NOMO-1 treated with DMSO at 0.1 percent for 48 hours (cell line): Measurements from ENCODE around the gene TRNAU1AP.
A peak's percentile ranks its signal among the peaks of the same experiment; 100 is the strongest.
"Not testable (repeated sequence)": the region's sequence is repeated elsewhere in the genome, so short reads cannot be mapped to it uniquely, and the experiment has no call there.

Experiments
- DNase-seq: peaks from one replicate; lab custom pipeline; 2025; ENCODE audit not compliant: unreplicated experiment; lab: John Stamatoyannopoulos, UW

TRNAU1AP gene

GRCh38 chr1:28552758-28553663 is at the start of gene TRNAU1AP:
Gene TRNAU1AP, plus strand, starts transcription at chr1:28553085. Its CDS starts 26 bp downstream, at chr1:28553111.
- peak; percentile 94 for DNase-seq

- no peak for DNase-seq
Measured at GRCh38 chr1:28503117-28503516, 49.8 kb upstream of the TRNAU1AP start.

GRCh38 chr1:28505406-28506187 is 47.3 kb upstream of the TRNAU1AP start, which contains the start of gene RCC1:
Gene RCC1, plus strand, starts transcription at chr1:28506043. Its CDS starts 23,824 bp downstream, at chr1:28529867.
- peak; percentile 96 for DNase-seq

- DNase-seq = no peak
Measured at GRCh38 chr1:28506907-28507246, 46.0 kb upstream of the TRNAU1AP start.

- no peak for DNase-seq
Measured at GRCh38 chr1:28507247-28507645, 45.6 kb upstream of the TRNAU1AP start.

- DNase-seq = no peak
Measured at GRCh38 chr1:28507646-28508434, 45.0 kb upstream of the TRNAU1AP start.

- DNase-seq = no peak
Measured at GRCh38 chr1:28508435-28508754, 44.5 kb upstream of the TRNAU1AP start.

- DNase-seq = no peak
Measured at GRCh38 chr1:28509705-28510272, 43.1 kb upstream of the TRNAU1AP start.

GRCh38 chr1:28510273-28510969 is 42.5 kb upstream of the TRNAU1AP start:
- no peak for DNase-seq

GRCh38 chr1:28510970-28511440 is 41.9 kb upstream of the TRNAU1AP start:
- DNase-seq = no peak

GRCh38 chr1:28512058-28512611 is 40.8 kb upstream of the TRNAU1AP start:
- DNase-seq = no peak

- DNase-seq = not testable (repeated sequence)
Measured at GRCh38 chr1:28514445-28514933, 38.4 kb upstream of the TRNAU1AP start.

GRCh38 chr1:28516518-28516956 is 36.3 kb upstream of the TRNAU1AP start:
- no peak for DNase-seq

- DNase-seq = no peak
Measured at GRCh38 chr1:28517649-28517999, 35.3 kb upstream of the TRNAU1AP start.

- peak; percentile 78 for DNase-seq
Measured at GRCh38 chr1:28518000-28518744, 34.7 kb upstream of the TRNAU1AP start.

GRCh38 chr1:28518745-28519341 is 34.0 kb upstream of the TRNAU1AP start:
- DNase-seq = peak; percentile 22

- no peak for DNase-seq
Measured at GRCh38 chr1:28519946-28520725, 32.7 kb upstream of the TRNAU1AP start.

GRCh38 chr1:28520796-28521195 is 32.1 kb upstream of the TRNAU1AP start:
- not testable (repeated sequence) for DNase-seq
